Transverse colon (tissue), 4 donors: ENCODE data around the gene FIZ1. TPM values are rescaled to one million over a fixed set of nuclear protein-coding genes. Genes with fewer than 3 reads are reported as not detected.

Experiments
- DNase-seq: peaks from one replicate; pipeline ENCODE4 v3.0.0-alpha.2; 2019
- H3K27ac ChIP-seq, 4 donors: fragments of 200-600 bp; sonication (generic); 2 replicates each; pipeline ENCODE4 v1.5.1; 2016 to 2018; ENCODE audit warnings: inconsistent platforms in 4 of 4
- H3K27me3 ChIP-seq: fragments of 200-600 bp; sonication (generic); 2 replicates; pipeline ENCODE4 v1.5.1; 2017; ENCODE audit warnings: inconsistent platforms
- H3K36me3 ChIP-seq, 4 donors: fragments of 200-600 bp; sonication (generic); 2 replicates each; pipeline ENCODE4 v1.5.1; 2017 to 2019; ENCODE audit warnings: inconsistent platforms in 4 of 4
- H3K4me1 ChIP-seq, 4 donors: fragments of 200-600 bp; sonication (generic); 2 replicates each; pipeline ENCODE4 v1.5.1; 2017 to 2020; ENCODE audit warnings: inconsistent platforms in 4 of 4
- H3K4me3 ChIP-seq, 4 donors: fragments of 200-600 bp; sonication (generic); 1 replicate in 1 of 4; 2 replicates in 3 of 4; pipeline versions ENCODE4 v1.5.1 to v1.6.1; 2017 to 2019; ENCODE audit warnings: inconsistent platforms in 4 of 4
- H3K9me3 ChIP-seq, 2 donors: fragments of 200-600 bp; sonication (generic); 2 replicates each; pipeline ENCODE4 v1.5.1; 2017 to 2019; ENCODE audit warnings: inconsistent platforms in 2 of 2
- EP300 ChIP-seq: sonication (generic); formaldehyde crosslinking; IDR thresholded peaks from one replicate; pipeline ENCODE4 v1.6.1; 2017; ENCODE audit warnings: antibody characterized with exemption, low read depth
- POLR2A ChIP-seq: fragments of 450-650 bp; IDR thresholded peaks from one replicate; pipeline ENCODE4 v1.6.1; 2016; ENCODE audit warnings: antibody characterized with exemption, mild to moderate bottlenecking, moderate library complexity
- POLR2AphosphoS5 ChIP-seq, 3 donors: sonication (generic); formaldehyde crosslinking; IDR thresholded peaks; one replicate each; pipeline ENCODE4 v1.6.1; 2016; ENCODE audit warnings: antibody characterized with exemption in 3 of 3
- WGBS, 2 donors: methylation state at CpG; one replicate each; pipeline ENCODE4 v1.1.5; 2018; ENCODE audit warnings: low coverage in 1 of 2; 5-methylcytosine and 5-hydroxymethylcytosine counted together
- in situ Hi-C, 4 donors: fragments of 200-750 bp; cut with MboI; loops; one replicate each; pipeline versions ENCODE4 v1.15.0 to v1.15.1; 2017; ENCODE audit warnings: low sequenced_read_pairs in 3 of 4, low pct_ligation_motif_present in 1 of 4, low pct_unique_long_range_greater_than_20kb in 1 of 4
- intact Hi-C: fragments of 100-400 bp; cut with DNase I; formaldehyde crosslinking; loops from one replicate; pipeline ENCODE4 v1.15.1; 2023; ENCODE audit warnings: low total_unique reads
- total RNA-seq, 4 donors: library from RNA; depleted of rRNA; stranded (reverse); fragments of >200 nt; gene quantifications; one replicate each; pipeline ENCODE4 v1.1.0, GENCODE V29; 2016
- TF ChIP-seq, protein P1 (sequence below), 5 experiments: fragments of 200-600 bp in 3 of 5; fragments of 450-650 bp in 2 of 5; sonication (generic) in 3 of 5; IDR thresholded peaks; 1 replicate in 2 of 5; 2 replicates in 3 of 5; pipeline ENCODE4 v1.5.1; 2016 to 2017; ENCODE audit warnings: antibody characterized with exemption in 5 of 5, inconsistent platforms in 3 of 5, mild to moderate bottlenecking in 2 of 5, moderate library complexity in 1 of 5

The FIZ1 gene
- total RNA-seq, 4 donors from 2014 or later = 8.5 to 137 (median 18.3) TPM

DNA sequence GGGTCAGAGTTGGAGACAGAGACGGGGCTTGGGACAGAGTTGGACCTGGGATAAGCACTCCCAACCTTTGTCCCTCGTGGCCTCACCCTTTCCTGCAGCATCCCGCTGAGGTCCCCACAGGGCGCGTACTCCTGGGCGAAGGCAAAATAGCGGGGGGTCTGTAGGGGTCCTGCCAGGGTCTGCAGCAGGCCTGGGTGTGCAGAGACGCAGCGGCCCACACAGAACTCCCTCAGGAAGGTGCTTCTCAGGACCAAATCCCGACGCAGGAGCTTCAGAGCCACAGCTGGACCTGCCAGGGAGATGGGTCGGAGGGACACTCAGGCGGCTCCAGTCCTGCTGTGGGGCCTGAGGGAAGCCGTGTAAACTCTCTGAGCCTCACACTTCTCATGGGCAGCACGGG is 55.3 kb downstream of the FIZ1 start:
- Histone ChIP-seq H3K27ac (no peak overlapping the region), H3K27me3 (peaks cover 21% of the 10 kb centered on the region), H3K4me1 (peaks cover 0 to 8% (median 0%) of the 10 kb centered on the region in 4 donors), H3K36me3 (no peaks in the 10 kb centered on the region), H3K4me3 (no peak overlapping the region), H3K9me3 (no peaks in the 10 kb centered on the region)
- TF ChIP-seq EP300 (no peak), POLR2AphosphoS5 (IDR thresholded peaks at IDR 0.05) (no peak), POLR2A (no peak)
- TF ChIP-seq, protein P1, sequence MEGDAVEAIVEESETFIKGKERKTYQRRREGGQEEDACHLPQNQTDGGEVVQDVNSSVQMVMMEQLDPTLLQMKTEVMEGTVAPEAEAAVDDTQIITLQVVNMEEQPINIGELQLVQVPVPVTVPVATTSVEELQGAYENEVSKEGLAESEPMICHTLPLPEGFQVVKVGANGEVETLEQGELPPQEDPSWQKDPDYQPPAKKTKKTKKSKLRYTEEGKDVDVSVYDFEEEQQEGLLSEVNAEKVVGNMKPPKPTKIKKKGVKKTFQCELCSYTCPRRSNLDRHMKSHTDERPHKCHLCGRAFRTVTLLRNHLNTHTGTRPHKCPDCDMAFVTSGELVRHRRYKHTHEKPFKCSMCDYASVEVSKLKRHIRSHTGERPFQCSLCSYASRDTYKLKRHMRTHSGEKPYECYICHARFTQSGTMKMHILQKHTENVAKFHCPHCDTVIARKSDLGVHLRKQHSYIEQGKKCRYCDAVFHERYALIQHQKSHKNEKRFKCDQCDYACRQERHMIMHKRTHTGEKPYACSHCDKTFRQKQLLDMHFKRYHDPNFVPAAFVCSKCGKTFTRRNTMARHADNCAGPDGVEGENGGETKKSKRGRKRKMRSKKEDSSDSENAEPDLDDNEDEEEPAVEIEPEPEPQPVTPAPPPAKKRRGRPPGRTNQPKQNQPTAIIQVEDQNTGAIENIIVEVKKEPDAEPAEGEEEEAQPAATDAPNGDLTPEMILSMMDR (IDR thresholded peaks at IDR 0.05) = no peak
- in situ Hi-C loops (no loop called here), intact Hi-C loops (no loop called here)
- WGBS, 2 donors = 83% methylated on average over 15 of the region's 15 CpGs; no CpG with 5 or more reads in 1 of the 2 donors
- no peak for DNase-seq

DNA sequence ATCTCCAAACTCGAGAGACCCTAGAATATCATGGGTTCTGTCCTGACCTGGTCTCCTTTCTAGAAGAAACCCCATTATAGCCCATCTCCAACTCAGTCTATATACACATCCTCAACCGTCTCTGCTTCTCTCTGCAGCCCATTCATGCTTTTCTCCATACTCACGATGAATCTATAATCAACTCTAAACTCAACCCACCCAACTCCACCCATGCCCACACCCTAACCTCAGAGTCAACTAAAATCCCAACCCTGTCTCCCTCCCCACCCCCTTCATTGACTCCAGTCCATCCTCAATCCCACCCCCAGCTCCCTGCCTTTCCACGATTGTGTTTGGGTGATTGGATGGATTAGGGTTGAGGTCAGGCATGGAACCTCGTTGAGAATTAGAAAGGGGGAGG is 55.8 kb downstream of the FIZ1 start:
- in situ Hi-C loops = no loop called here
- TF ChIP-seq POLR2A (no peak), POLR2AphosphoS5 (IDR thresholded peaks at IDR 0.05) (no peak), EP300 (no peak)
- TF ChIP-seq, protein P1 (IDR thresholded peaks at IDR 0.05) = no peak
- intact Hi-C loops = no loop called here
- Histone ChIP-seq H3K27ac (no peak overlapping the region), H3K4me1 (peaks cover 0 to 8% (median 0%) of the 10 kb centered on the region in 4 donors), H3K4me3 (no peak overlapping the region), H3K27me3 (peaks cover 17% of the 10 kb centered on the region), H3K36me3 (no peaks in the 10 kb centered on the region), H3K9me3 (no peaks in the 10 kb centered on the region)
- no peak for DNase-seq
- 58 to 64% methylated on average over 3 to 5 of the region's 5 CpGs for WGBS, 2 donors

DNA sequence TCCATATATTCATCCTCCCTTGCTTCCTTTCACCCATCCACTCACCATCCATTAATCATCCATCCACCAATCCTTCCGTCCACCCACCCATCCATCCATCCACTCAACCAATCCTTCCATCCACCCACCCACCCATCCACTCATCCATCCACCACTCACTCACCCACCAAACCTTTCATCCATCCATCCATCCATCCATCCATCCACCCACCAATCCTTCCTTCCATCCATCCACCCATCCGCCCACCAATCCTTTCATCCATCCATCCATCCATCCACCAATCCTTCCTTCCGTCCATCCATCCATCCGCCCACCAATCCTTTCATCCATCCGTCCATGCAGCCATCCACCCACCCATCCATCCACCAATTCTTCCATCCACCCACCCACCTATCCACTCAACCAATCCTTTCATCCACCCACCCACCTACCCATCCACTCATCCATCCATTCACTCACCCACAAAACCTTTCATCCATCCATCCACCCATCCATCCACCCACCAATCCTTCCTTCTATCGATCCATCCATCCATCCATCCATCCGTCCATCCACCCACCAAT is 56.9 kb downstream of the FIZ1 start:
- TF ChIP-seq EP300 (no peak), POLR2A (no peak), POLR2AphosphoS5 (IDR thresholded peaks at IDR 0.05) (no peak)
- TF ChIP-seq, protein P1 (IDR thresholded peaks at IDR 0.05) = no peak
- DNase-seq = no peak
- Histone ChIP-seq H3K9me3 (no peaks in the 10 kb centered on the region), H3K27ac (no peak overlapping the region), H3K27me3 (peaks cover 11% of the 10 kb centered on the region), H3K4me1 (peaks cover 0 to 8% (median 0%) of the 10 kb centered on the region in 4 donors), H3K4me3 (no peak overlapping the region), H3K36me3 (no peaks in the 10 kb centered on the region)
- intact Hi-C loops (no loop called here), in situ Hi-C loops (no loop called here)
- WGBS, 2 donors = 86 to 89% methylated on average over 7 of the region's 7 CpGs

Other genes with a start within 250 kb of the FIZ1 start
- 10 to 100 TPM in 3 of 4 donors, 1 to 10 TPM in 1; 4.0 to 58.7 (median 21.0) TPM for gene COX6B2, start 244.8 kb downstream of the FIZ1 start, total RNA-seq
- gene GARIN5B, start 236.3 kb downstream of the FIZ1 start, total RNA-seq = not detected
- gene IL11, start 229.1 kb downstream of the FIZ1 start, total RNA-seq = under 1 TPM in 1 of 4 donors, not detected in 3; 0.48 TPM
- not detected for gene TMEM190, start 222.7 kb downstream of the FIZ1 start, total RNA-seq
- 100 to 1,000 TPM in 1 of 4 donors, 10 to 100 TPM in 3; 12.0 to 199 (median 42.5) TPM for gene TMEM238, start 215.2 kb downstream of the FIZ1 start, total RNA-seq
- gene RPL28, start 213.6 kb downstream of the FIZ1 start, total RNA-seq = 100 to 1,000 TPM; 448 to 648 (median 605) TPM
- gene UBE2S, start 191.7 kb downstream of the FIZ1 start, total RNA-seq = 10 to 100 TPM; 12.4 to 40.8 (median 18.1) TPM
- under 1 TPM in 1 of 4 donors, not detected in 3; 0.75 TPM for gene SHISA7, start 156.2 kb downstream of the FIZ1 start, total RNA-seq
- gene ISOC2, start 137.9 kb downstream of the FIZ1 start, total RNA-seq = 100 to 1,000 TPM in 2 of 4 donors, 10 to 100 TPM in 2; 71.1 to 142 (median 97.6) TPM
- not detected for gene C19orf85, start 134.8 kb downstream of the FIZ1 start, total RNA-seq
- gene ZNF628, start 122.9 kb downstream of the FIZ1 start, total RNA-seq = 1 to 10 TPM; 5.9 to 7.6 (median 6.4) TPM
- gene NAT14, start 114.3 kb downstream of the FIZ1 start, total RNA-seq = 1 to 10 TPM in 2 of 4 donors, not detected in 2; 2.1 to 2.7 TPM
- 10 to 100 TPM in 2 of 4 donors, 1 to 10 TPM in 2; 3.4 to 41.2 (median 11.1) TPM for gene SSC5D, start 111.1 kb downstream of the FIZ1 start, total RNA-seq
- not detected for gene SBK2, start 62.4 kb downstream of the FIZ1 start, total RNA-seq
- not detected for gene SBK3, start 54.0 kb downstream of the FIZ1 start, total RNA-seq
- gene ZNF579, start 18.7 kb downstream of the FIZ1 start, total RNA-seq = 1 to 10 TPM; 2.0 to 5.6 (median 2.9) TPM
- gene ZNF524, start 771 bp upstream of the FIZ1 start, total RNA-seq = 10 to 100 TPM; 17.7 to 51.1 (median 37.9) TPM
- 10 to 100 TPM in 2 of 4 donors, 1 to 10 TPM in 2; 8.3 to 50.1 (median 13.4) TPM for gene ZNF865, start 6.1 kb upstream of the FIZ1 start, total RNA-seq
- gene ZNF784, start 25.0 kb upstream of the FIZ1 start, total RNA-seq = 10 to 100 TPM; 11.1 to 27.7 (median 14.5) TPM
- 100 to 1,000 TPM in 1 of 4 donors, 10 to 100 TPM in 3; 15.2 to 154 (median 25.7) TPM for gene ZNF580, start 41.5 kb upstream of the FIZ1 start, total RNA-seq
- 10 to 100 TPM in 2 of 4 donors, 1 to 10 TPM in 2; 4.1 to 19.7 (median 10.0) TPM for gene ZNF581, start 44.1 kb upstream of the FIZ1 start, total RNA-seq
- 10 to 100 TPM in 2 of 4 donors, 1 to 10 TPM in 2; 3.7 to 15.1 (median 8.4) TPM for gene CCDC106, start 48.7 kb upstream of the FIZ1 start, total RNA-seq
- gene U2AF2, start 55.5 kb upstream of the FIZ1 start, total RNA-seq = 100 to 1,000 TPM; 112 to 185 (median 130) TPM
- gene EPN1, start 75.7 kb upstream of the FIZ1 start, total RNA-seq = 100 to 1,000 TPM; 121 to 242 (median 185) TPM
- gene NLRP9, start 138.9 kb upstream of the FIZ1 start, total RNA-seq = not detected
- gene RFPL4A, start 159.6 kb upstream of the FIZ1 start, total RNA-seq = not detected
- not detected for gene RFPL4AL1, start 169.6 kb upstream of the FIZ1 start, total RNA-seq
- gene NLRP11, start 232.5 kb upstream of the FIZ1 start, total RNA-seq = not detected
- not detected for gene NLRP4, start 237.0 kb upstream of the FIZ1 start, total RNA-seq